Activated CD4-positive, alpha-beta T cell treated with anti-CD3 and anti-CD28 coated beads, Interleukin-2, Interleukin-6, amounts not matched to agents 100 ng/mL and 50 ng/mL, durations not matched to agents 16 hours and 8 hours (primary cell): Measurements from ENCODE around the gene UCHL1.
"Not testable (repeated sequence)": the region's sequence is repeated elsewhere in the genome, so short reads cannot be mapped to it uniquely, and the experiment has no call there.

Experiments
- DNase-seq: peaks from one replicate; pipeline ENCODE4 v3.0.0-alpha.2; 2020

The UCHL1 gene

DNA sequence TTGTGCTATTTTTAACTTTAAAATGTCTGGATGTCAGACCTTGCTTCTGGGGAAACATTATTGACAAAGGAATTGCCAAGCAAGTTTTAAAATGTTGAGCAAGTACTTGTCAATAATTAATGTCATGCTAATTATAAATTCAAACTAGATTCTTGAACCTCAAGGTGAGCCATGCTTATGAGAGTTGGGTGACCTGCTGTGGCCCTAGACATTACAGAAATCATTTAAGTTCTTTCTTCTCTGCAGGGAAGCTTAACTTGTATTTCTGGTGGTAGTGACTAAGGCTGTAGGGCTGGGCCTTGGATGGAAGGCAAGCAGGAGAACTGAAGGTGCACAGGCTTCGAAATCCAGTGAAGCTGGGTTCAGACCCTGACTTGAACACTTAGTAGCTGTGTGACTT is 14.8 kb upstream of the UCHL1 start:
- no peak for DNase-seq

DNA sequence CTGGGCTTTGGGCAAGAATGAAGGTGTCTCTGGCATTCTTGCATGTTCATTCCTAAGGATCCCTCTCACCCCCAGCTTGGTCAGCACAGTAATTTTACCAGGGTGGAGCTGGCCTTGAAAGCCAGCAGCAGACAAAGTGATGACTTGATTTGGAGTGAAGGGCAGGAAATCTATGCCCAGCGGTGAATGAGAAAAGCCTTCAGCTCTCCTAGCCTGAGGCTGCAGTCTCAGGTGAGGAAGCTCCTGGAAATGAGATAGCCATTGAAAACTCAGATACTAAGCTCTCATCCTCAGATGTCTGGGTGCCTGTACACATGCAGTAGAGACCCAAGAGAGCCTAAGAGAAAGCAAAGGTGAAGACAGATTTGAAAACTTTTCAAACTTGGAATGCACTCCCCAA is 10.7 kb upstream of the UCHL1 start:
- no peak for DNase-seq

DNA sequence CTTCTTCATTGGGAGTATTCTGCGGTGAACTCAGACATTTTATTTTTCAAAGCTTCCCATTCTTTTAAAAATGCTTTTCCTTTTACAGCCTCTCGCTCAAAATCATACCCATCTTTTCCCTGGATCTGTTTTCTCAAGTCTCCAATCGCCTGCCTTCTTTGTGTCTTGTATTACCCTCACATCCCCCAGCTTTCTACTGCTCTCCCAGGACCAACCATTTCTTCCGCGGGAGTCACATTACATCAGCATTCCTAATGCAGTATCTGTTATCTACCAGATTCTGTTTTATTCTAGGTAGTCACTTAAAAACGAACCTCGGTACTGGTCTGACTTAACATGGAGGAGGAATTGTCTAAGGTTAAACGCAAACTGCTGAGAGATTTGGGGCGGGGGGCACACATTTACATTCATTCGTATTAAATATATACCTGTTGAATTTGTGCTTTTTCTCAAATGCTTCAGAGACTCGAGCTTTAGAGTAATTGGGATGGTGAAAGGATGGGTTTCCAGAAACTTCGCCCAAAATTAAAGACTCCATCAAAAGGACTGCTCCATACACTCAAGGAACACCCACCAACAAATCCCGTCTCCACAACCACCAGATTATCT is 493 bp upstream of the UCHL1 start:
- no peak for DNase-seq

DNA sequence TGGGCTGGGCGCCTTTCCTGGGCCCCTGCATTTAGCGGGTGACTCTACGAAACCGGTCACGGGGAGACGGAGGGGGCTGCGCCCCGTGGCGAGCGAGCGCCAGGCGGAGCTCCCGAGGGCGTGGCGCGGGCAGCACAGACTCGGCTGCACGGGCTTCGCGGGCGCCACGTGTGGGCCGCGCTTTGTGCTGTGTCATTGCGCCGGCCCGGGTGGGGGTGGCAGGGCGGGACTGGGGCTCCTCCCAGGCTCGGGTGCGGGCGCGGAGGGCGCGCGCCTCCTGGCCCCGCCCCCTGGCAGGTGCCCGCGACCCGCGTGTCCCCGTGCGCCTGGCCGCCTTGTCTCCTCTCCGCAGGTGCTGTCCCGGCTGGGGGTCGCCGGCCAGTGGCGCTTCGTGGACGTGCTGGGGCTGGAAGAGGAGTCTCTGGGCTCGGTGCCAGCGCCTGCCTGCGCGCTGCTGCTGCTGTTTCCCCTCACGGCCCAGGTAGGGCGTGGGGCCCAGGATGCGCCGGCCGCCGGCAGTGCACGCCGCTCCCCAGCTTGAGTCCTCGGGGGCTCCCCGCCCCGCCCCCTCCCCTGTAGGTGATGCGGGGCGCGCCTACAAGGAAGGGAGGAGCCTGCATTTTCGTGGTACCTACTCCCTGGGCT is 651 bp downstream of the UCHL1 start:
- DNase-seq, result peak; percentile 23

DNA sequence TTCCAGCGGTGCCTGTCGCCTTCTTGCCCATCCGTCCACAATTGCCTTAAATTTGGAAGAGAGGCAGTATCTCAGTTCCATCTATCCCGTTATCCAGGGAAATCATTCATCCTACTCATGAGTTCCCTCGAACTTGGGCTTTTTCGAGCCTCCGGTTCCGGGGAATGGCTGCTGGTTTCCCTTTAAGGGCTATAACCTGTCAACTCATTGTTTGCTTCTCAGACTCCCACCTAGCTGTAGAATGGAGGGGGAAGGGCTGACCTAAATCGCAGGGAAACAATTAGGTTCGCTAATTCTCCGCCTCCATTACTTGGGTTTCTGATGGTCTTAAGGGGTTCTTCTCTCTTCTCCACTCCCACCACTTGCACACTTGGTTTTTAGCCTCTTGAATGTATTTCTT is 1.2 kb downstream of the UCHL1 start:
- no peak for DNase-seq

DNA sequence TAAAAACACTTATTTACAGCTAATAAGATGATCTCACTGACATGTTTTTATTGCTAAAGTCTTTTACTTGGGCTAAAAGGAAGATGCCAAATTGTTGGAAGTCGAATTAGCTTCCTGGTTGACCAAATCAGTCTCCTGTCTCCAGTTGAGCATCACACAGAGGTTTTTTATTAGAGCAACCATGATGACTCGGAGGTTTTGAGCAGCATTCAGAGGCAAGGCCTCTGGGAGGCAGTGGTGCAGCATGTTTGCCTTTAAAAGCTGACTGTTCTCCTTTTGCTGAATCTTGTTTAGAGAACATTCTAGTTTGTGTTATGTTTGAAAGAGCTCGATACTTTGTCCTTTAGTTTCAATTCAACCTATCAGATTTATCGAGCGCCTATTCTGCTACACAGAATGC is 2.1 kb downstream of the UCHL1 start:
- DNase-seq, result peak; percentile 5

DNA sequence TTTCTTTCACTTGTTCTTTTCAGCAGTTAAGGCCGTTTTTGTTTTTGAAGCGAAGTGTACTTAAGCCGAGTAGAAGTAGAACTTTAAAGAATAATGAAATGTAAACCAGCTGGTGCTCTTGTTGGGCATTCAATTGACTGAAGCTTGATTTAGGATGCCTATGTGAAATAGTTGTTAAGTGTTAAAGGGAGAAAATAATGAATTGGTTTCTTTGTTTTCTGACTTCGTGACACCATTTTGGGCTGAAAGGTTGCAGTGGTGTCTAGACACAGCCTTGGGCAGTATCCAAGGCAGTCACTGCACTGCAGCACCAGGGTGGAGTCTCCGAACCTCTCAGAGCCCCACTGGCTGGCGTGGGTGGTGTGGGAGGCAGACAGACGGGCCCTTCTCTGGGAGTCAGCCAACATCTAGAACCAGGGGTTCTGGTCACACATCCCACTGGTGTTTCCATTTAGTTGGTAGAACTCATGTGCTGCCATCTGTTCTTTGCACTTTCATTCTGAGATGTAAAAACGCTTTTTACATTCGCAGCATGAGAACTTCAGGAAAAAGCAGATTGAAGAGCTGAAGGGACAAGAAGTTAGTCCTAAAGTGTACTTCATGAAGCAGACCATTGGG is 3.5 kb downstream of the UCHL1 start:
- DNase-seq, result no peak

DNA sequence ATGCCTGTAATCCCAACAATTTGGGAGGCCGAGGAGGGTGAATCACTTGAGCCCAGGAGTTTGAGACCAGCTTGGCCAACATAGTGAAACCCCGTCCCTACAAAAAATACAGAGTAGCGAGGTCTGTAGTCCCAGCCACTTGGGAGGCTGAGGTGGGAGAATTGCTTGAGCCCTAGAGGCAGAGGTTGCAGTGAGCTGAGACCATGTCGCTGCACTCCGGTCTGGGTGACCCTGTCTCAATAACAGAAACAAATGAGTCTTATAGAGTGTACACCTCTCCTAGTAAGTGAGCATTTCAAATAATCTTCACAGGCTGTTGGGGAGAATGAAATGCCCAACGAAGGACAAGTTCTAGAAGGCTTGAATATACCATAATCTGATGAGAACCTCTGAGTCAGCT is 5.5 kb downstream of the UCHL1 start:
- no peak for DNase-seq

DNA sequence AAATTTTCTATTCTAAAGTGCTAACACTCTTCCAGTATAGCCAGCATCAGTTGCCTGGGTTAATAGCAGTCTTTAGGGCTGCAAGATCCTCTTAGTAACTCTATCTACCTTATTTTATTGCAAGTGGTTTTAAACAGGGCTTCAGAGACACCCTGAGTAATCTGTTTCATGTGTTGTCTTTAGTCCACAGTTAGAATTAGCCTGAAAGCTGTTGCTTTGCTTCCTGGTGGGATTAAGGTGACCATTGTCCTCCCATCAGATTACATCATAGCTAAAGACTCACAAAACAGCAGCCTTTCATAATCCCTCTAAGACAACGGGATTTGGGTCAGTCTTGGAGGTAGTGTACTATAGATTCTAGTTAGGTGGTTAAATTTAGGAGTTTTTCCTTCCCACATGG is 7.5 kb downstream of the UCHL1 start:
- DNase-seq, result no peak

DNA sequence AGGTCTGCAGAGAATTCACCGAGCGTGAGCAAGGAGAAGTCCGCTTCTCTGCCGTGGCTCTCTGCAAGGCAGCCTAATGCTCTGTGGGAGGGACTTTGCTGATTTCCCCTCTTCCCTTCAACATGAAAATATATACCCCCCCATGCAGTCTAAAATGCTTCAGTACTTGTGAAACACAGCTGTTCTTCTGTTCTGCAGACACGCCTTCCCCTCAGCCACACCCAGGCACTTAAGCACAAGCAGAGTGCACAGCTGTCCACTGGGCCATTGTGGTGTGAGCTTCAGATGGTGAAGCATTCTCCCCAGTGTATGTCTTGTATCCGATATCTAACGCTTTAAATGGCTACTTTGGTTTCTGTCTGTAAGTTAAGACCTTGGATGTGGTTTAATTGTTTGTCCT is 11.3 kb downstream of the UCHL1 start:
- no peak for DNase-seq

DNA sequence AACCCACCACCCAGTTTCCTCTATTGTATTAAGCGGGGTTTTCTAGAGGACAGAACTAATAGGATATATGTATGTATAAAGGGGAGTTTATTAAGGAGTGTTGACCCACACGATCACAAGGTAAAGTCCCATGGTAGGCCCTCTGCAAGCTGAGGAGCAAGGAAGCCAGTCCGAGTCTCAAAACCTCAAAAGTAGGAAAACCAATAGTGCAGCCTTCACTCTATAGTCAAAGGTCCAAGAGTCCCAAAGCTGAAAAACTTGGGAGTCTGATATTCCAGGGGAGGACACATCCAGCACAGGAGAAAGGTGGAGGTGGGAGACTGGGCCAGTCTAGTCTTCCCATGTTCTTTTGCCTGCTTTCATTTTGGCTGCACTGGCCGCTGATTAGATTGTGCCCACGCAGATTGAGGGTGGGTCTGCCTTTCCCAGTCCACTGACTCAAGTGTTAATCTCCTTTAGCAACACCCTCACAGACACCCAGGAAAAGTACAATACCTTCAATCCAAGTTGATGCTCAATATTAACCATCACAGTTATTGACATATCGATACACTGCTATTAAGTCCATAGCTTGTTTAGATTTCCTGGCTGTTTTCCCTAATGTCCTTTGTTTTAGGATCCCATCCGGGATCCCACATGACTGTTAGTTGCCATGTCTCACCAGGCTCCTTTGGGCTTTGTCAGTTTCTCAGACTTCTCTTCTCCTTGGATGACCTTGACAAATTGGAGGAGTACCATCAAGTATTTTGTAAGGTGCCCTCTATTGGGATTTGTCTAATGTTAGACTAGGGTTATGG is 12.2 kb downstream of the UCHL1 start:
- no peak for DNase-seq

DNA sequence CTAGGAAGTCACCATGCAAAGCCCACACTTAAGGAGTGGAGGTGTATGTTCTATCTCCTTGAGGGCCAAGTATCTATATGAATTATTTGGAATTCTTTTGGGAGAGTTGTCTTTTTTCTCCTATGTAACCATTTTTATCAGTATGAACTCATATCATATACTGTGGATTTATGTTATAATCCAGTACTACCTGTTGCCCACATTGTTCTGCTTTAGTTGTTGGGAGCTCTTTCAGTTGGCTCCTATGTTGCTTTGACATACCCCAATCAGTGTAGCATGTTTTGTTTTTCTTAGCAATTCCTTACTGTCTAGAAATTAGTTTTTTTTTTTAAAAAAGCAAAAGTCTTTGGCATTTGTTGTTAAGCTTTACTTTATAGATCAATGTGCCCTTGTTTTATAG is 13.0 kb downstream of the UCHL1 start:
- DNase-seq, result no peak

DNA sequence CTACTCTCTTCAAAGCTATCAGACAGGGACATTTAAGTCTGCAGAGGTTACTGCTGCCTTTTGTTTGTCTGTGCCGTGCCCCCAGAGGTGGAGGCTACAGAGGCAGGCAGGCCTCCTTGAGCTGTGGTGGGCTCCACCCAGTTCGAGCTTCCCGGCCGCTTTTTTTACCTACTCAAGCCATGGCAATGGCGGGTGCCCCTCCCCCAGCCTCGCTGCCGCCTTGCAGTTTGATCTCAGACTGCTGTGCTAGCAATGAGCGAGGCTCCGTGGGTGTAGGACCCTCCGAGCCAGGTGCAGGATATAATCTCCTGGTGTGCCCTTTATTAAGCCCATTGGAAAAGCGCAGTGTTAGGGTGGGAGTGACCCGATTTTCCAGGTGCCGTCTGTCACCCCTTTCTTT is 19.2 kb downstream of the UCHL1 start:
- DNase-seq, result not testable (repeated sequence)

DNA sequence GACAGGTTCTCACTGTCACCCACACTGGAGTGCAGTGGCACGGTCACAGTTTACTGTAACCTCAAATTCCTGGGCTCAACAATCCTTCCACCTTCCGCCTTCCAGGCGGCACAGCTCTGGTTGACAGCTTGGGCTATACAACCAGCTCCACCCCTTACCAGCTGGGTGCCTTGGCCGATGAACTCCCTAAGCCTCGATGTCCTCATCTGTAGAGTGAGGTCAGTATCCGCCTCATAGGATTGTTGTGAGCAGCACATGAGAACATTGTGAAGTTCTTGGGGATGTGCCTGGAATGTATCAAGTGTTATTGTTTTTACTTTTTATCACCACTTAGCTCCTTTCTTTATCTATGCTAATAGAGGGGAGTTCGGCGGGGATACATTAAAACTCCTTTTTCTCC is 23.3 kb downstream of the UCHL1 start:
- no peak for DNase-seq

DNA sequence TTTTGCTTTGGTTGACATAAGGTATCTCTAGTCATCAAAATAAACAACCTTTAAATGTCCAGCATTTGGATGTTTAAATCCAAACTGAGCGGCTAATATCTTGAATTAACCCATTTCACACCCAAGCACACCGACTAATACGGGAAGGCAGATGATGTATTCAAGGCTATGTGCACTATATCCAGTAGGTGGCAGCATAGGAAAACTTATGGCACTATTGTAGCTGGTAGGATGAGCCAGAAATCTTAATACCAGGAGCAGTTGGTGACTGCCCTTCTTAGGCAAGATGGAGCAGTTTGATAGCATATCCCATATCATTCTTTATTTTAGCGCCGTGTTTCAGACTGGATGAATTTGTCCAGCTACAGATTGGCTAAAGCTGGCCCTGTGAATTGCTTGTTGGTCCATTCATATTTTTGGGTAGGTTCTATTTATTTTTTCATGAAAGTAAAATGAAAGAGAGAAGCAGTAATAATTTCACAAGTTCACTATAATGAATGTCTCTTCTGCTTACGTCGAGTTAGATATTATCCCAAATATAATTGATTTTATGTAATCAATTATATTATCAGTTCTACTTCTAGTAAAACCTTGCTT is 24.4 kb downstream of the UCHL1 start:
- DNase-seq, result peak; percentile 73

DNA sequence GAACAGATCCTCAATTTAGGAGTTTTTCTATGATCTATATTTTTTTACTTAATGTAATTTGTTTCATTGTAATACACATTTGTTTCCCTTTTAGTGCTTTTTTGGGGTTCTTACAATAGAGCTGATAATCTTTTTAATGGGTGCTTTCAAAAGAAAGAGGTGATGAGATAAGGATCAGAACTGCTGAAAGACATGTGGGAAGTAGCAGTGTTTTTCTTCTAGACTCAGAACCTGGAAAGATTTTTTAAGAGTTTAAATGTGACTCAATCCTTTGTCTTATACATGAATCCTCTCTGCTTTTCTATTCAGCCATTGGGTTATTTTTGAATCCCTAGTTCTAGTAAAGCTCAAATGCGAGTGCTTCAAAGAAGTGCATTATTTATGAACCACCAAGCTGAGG is 25.6 kb downstream of the UCHL1 start:
- no peak for DNase-seq

DNA sequence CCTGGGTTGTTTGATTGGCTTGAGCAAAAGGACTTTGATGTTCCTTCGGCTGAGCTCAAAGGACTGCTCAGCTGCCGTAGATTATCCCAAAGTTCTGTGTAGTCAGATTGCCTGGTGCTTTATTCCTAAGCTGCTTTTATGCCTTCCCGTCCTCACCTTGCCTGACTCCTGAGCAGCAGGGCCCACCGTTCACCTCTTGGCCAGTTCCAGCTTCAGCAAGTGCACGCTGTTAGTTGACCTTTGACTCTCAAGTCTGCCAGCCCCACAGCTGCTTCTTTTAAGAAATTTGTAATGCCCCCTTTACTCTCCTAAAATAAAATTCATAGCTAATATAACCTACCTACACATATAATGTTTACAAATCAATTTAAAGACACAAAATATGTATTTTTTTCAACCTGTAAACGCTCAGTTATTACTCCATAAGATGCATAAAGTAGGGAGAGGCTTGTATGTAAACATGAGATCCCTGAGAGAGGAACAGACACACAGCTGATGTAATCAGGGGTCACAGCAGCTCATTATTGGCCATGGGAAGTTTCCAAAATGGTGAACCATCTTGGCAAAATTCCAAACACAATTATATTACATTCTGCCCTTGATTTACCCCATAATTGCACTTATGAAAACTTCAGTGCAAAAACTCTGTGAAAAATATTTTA is 28.6 kb downstream of the UCHL1 start:
- no peak for DNase-seq

DNA sequence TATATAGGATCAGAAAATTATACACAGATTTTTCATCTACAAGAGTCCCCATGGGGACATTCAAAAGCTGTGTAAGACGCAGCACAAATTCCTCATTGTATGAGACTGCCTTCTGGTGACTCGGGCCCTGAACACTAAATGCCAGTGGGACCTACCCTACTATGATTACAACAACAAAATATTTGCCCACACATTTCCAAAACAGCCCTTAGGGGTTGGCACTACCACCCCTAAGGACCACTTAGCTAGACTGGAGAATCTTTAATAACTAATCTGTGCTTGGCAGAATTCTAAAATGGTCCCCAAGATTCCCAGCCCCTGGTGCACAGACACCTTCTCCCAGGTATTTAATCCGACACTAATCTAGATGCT is 29.1 kb downstream of the UCHL1 start:
- DNase-seq, result no peak

DNA sequence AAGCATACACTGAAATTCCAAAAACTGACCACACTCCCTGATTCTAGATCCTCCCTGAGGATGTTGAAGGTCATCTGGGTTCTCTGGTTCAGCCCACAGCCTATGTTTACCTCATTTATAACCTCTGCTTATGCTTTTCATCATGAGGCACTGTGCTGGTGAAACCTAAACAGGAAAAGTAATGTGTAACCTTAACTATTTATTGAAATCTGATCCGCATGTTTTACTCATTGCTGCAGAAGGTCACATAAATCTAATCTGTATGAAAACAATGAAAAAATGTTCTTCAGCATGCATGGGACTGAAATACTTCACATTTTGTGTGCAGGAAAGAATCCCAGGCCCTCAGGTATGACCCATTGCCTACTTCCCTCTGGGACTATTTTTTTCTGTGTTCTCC is 30.3 kb downstream of the UCHL1 start:
- DNase-seq, result no peak

DNA sequence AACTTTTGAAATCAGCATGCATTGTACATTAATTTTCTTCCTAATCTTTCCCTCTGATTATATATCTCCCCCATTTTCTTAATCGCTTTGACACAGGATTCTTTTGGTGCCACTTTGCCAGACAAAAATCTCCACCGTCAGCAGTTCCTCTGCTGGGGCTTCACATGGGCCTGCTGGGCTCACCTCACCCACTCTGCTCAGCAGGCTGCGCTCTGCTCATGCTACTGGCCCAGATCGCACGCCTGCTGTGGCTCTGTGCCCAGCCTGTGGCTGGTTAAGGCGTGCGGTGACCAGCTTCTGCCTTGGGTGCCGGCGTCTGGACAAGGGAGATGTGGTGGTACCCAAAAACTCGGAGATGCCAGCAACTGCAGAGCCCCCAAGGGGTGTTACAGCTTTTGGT is 31.1 kb downstream of the UCHL1 start:
- DNase-seq, result no peak

DNA sequence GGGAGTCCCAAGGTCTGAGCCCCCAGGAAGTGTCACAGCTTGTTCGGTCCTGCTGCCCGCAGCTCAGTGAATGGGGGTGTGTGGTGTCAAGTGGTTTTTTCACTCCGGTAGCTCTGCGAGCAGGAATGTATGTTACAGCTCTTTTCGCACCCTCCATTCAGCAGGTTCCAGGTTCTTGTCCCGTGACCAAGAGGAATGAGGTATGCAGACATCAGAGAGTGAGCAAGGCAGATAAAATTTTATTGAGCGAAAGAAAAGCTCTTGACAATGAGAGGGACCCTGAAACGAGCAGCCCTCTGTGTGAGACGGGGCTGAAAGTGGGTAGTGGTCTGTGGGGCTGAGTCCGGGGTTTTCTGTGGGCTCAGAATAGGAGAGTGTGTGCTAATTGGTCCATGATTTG is 31.5 kb downstream of the UCHL1 start:
- no peak for DNase-seq

DNA sequence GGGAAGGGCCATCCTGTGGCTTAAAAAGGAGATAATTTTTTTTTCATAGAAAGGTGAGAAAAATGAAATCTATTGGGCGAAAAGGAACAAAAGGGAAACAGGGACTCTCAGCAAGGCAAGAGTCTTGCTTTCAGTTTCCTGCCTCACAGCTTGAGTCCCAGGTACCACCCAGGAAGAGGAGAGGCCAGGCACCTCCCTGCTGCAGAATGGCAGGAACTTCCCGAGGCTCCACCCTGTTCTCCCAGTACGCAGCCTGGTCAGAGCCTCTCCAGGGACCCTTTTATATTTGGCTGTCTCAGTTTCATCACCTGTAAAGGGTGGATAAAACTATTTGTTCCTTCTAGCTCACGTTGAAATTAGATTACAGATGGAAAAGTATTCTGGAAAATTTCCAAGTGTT is 33.8 kb downstream of the UCHL1 start:
- no peak for DNase-seq

DNA sequence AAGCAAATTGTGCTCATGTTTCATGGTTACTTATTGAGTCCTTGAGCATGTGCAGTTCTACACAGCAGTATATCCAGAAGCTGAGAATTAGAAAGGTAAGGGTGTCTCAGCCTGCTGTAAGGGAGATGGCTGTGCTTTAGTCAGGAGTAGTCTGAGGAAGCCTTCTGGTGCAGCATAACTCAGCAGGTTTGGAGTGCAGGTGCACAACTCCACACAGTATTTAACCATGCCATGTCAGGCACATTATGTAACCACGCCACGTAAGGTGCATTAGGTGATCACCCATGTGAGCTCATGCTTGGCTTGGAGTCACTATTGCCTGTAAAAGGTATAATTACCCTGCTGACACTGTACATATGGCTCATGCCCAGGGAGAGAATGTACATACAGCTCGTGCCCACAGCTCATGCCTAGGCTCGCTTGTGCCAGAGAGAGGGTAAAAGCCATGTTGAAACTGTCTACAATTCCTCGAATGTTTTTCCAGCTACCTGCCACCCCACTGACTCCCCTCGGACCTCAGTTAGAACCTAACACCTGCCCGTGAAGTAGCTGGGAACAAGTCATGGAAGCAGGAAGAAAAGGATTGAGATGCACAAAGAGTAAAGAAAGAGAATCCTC is 37.8 kb downstream of the UCHL1 start:
- DNase-seq, result no peak
